Measurements from ENCODE around the gene ESYT2. TPM values are rescaled to one million over a fixed set of nuclear protein-coding genes. Genes with fewer than 3 reads are reported as not detected.
A peak's percentile ranks its signal among the peaks of the same experiment; 100 is the strongest.

The ESYT2 gene
- total RNA-seq, 2 experiments from 2014 or later, result 52.1 to 52.5 TPM

- Mint-ChIP-seq H3K27me3 (no peaks in the 10 kb centered on the region), H3K27ac (peak overlapping the region; percentile 34), H3K4me3 (no peak overlapping the region), H3K9me3 (no peaks in the 10 kb centered on the region), H3K4me1 (no peaks in the 10 kb centered on the region), H3K36me3 (peaks cover 12% of the 10 kb centered on the region)
- DNase-seq, result no peak
Measured at GRCh38 chr7:158745057-158745715, 84.1 kb downstream of the ESYT2 start.

DNA sequence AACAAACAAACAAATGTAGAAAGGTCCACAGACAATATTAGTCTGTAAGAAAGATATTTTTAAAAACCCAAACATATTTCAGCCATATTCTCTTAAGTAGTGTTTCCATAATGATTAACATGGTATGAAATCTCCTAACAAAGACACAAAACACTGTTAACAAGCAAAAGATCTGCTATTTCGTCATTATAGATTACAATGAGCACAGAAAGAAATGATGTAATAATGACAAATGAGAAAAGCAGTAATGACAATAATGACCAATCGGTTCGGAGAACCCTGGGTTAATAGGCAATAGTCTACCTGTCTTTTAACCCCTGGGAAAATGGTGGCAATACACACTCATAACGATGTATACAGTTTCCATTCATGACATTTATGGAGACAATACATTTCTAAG is 85.2 kb downstream of the ESYT2 start:
- no peaks in the 10 kb centered on the region for H3K9me3 Mint-ChIP-seq
- H3K4me1 Mint-ChIP-seq, result no peaks in the 10 kb centered on the region
- no peak for DNase-seq
- H3K36me3 Mint-ChIP-seq, result peaks cover 12% of the 10 kb centered on the region
- no peak overlapping the region for H3K4me3 Mint-ChIP-seq
- H3K27ac Mint-ChIP-seq, result no peak overlapping the region
- H3K27me3 Mint-ChIP-seq, result no peaks in the 10 kb centered on the region

- H3K27me3 Mint-ChIP-seq, result no peaks in the 10 kb centered on the region
- H3K27ac Mint-ChIP-seq, result peak overlapping the region; percentile 54
- no peak overlapping the region for H3K4me3 Mint-ChIP-seq
- H3K9me3 Mint-ChIP-seq, result no peaks in the 10 kb centered on the region
- H3K4me1 Mint-ChIP-seq, result no peaks in the 10 kb centered on the region
- no peak for DNase-seq
- peaks cover 12% of the 10 kb centered on the region for H3K36me3 Mint-ChIP-seq
Measured at GRCh38 chr7:158743219-158743618, 86.1 kb downstream of the ESYT2 start.

GRCh38 chr7:158742065-158742821 is 87.1 kb downstream of the ESYT2 start:
- Mint-ChIP-seq H3K27me3 (no peaks in the 10 kb centered on the region), H3K36me3 (peaks cover 7% of the 10 kb centered on the region), H3K27ac (no peak overlapping the region)

DNA sequence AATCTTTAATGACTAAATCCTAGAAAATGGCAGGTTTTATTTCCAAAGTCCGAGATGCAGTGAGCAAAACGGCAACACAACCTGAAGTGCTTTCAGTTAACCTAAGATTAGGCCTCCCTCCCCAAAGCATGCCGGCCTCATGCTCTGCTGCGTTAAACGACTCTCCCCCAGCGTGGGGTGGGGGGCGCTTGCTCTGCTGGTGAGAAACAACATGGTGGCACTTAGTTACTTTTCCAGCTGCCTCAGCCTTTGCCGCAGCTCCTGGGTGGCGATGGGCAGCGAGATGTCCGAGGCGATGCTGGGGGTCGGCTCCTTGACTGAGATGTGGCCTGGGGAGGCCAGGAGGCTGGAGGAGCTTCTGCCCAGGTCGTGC is 88.0 kb downstream of the ESYT2 start:
- Mint-ChIP-seq H3K9me3 (no peaks in the 10 kb centered on the region), H3K4me3 (no peak overlapping the region), H3K36me3 (peaks cover 6% of the 10 kb centered on the region), H3K4me1 (no peaks in the 10 kb centered on the region), H3K27ac (no peak overlapping the region), H3K27me3 (no peaks in the 10 kb centered on the region)
- DNase-seq, result no peak

More at GRCh38 chr7:158742065-158742821, 87.1 kb downstream of the ESYT2 start:
- Mint-ChIP-seq H3K4me1 (no peaks in the 10 kb centered on the region), H3K9me3 (no peaks in the 10 kb centered on the region), H3K4me3 (no peak overlapping the region)
- no peak for DNase-seq

DNA sequence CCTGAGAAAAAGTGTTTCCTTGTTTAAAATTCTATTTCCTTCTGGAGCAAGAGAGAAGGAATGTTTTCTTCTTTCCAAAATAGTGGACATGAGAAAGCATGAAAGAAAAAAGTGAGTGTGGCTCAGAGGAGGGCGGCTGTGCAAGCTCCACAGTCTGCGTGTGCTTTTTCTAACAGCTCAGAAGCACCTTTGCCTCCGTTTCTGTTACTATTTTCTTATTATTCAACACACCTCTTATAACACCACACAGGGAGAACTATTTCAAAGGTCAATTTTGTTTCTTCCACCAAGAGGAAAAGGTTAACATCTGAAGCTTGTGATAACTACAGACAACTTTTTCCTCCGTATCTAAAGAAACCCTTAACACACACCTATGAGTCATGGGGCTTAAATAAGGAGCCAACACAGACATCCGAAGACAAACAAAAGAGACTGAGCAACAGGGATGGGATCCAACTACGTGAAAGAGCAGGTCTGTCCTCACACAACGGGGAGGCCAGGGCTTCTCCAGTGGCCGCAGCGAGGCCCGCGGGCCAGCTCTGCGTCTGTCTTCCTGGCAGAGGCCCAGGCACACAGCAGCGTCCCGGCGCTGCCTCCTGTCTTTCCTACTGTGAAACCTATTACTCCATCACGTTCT is 88.5 kb downstream of the ESYT2 start:
- Mint-ChIP-seq H3K4me3 (no peak overlapping the region), H3K27ac (peak overlapping the region; percentile 17), H3K27me3 (no peaks in the 10 kb centered on the region), H3K9me3 (no peaks in the 10 kb centered on the region), H3K4me1 (no peaks in the 10 kb centered on the region), H3K36me3 (peaks cover 3% of the 10 kb centered on the region)
- DNase-seq, result no peak

DNA sequence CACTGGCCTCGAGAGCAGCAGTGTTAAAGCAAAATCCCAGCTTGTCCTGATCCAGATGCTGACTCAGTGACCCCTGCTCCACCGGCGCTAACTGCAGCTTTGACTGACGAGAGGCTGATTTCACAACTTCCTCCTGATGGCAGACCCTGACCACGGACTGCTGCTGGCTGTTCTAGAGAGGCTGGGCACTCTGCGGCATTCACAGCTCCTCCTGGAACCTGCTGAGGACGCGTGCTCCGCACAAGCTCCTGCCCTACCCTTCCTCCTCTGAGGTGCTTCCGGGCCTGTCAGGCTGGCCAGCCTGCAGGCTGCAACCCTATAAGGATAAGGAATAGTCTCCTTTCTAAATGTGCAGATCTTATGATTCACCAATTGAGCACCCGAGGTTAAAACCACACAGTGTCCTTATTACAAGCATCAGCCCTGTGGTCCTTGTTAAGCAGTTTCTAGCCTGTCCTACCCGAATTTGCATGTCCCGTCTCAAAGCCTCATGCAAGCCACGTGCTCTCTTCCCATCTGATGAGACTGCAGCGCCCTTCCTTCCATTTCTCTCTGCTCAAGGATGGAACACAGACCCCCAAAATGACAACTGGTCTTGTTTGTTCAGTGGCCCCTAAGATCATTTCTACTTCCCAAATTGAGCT is 89.2 kb downstream of the ESYT2 start:
- Mint-ChIP-seq H3K4me3 (no peak overlapping the region), H3K27ac (peak overlapping the region; percentile 29), H3K9me3 (no peaks in the 10 kb centered on the region), H3K4me1 (peaks cover 2% of the 10 kb centered on the region), H3K36me3 (peaks cover 3% of the 10 kb centered on the region), H3K27me3 (no peaks in the 10 kb centered on the region)
- DNase-seq, result no peak

DNA sequence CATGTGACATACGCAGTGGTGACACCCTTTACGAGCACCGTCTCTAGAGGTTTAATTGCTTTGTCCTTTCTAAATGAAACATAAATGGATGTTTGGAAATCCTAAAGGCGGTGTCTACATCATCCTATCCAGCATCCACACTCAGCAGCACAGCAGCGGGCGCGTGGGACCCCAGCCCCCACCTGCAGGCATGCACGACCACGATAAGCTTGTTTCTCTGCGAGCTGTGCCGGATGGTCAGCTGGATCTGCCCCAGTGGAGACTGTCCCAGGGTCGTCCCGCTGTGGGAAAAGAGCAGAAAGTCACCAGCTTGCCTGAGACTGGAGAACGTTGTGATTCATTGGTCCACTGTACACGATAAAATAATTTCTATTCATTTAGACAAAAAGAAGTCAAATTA is 90.5 kb downstream of the ESYT2 start:
- H3K4me1 Mint-ChIP-seq, result peaks cover 2% of the 10 kb centered on the region
- no peak overlapping the region for H3K27ac Mint-ChIP-seq
- H3K9me3 Mint-ChIP-seq, result no peaks in the 10 kb centered on the region
- no peak for DNase-seq
- H3K27me3 Mint-ChIP-seq, result no peaks in the 10 kb centered on the region
- H3K36me3 Mint-ChIP-seq, result peaks cover 8% of the 10 kb centered on the region
- no peak overlapping the region for H3K4me3 Mint-ChIP-seq

- Mint-ChIP-seq H3K27ac (no peak overlapping the region), H3K4me3 (no peak overlapping the region), H3K4me1 (peaks cover 2% of the 10 kb centered on the region), H3K9me3 (no peaks in the 10 kb centered on the region), H3K27me3 (no peaks in the 10 kb centered on the region), H3K36me3 (peaks cover 8% of the 10 kb centered on the region)
- DNase-seq, result no peak
Measured at GRCh38 chr7:158737064-158737695, 92.1 kb downstream of the ESYT2 start.

GRCh38 chr7:158735935-158736334 is 93.4 kb downstream of the ESYT2 start:
- Mint-ChIP-seq H3K4me1 (peaks cover 2% of the 10 kb centered on the region), H3K4me3 (no peak overlapping the region), H3K27ac (peak overlapping the region; percentile 29), H3K36me3 (peaks cover 8% of the 10 kb centered on the region), H3K9me3 (no peaks in the 10 kb centered on the region), H3K27me3 (no peaks in the 10 kb centered on the region)
- DNase-seq, result no peak

GRCh38 chr7:158734861-158735260 is 94.4 kb downstream of the ESYT2 start:
- Mint-ChIP-seq H3K27ac (peak overlapping the region; percentile 36), H3K4me1 (peaks cover 2% of the 10 kb centered on the region), H3K36me3 (peaks cover 11% of the 10 kb centered on the region), H3K4me3 (no peak overlapping the region), H3K27me3 (no peaks in the 10 kb centered on the region), H3K9me3 (no peaks in the 10 kb centered on the region)
- no peak for DNase-seq

- Mint-ChIP-seq H3K4me1 (peaks cover 2% of the 10 kb centered on the region), H3K27me3 (no peaks in the 10 kb centered on the region), H3K27ac (no peak overlapping the region), H3K4me3 (no peak overlapping the region), H3K9me3 (no peaks in the 10 kb centered on the region), H3K36me3 (peaks cover 13% of the 10 kb centered on the region)
- DNase-seq, result no peak
Measured at GRCh38 chr7:158733775-158734494, 95.4 kb downstream of the ESYT2 start.

GRCh38 chr7:158733220-158733519 is 96.1 kb downstream of the ESYT2 start:
- DNase-seq, result no peak
- peaks cover 15% of the 10 kb centered on the region for H3K36me3 Mint-ChIP-seq
- H3K4me1 Mint-ChIP-seq, result peaks cover 2% of the 10 kb centered on the region
- no peaks in the 10 kb centered on the region for H3K9me3 Mint-ChIP-seq
- H3K27ac Mint-ChIP-seq, result no peak overlapping the region
- H3K4me3 Mint-ChIP-seq, result no peak overlapping the region
- H3K27me3 Mint-ChIP-seq, result no peaks in the 10 kb centered on the region

DNA sequence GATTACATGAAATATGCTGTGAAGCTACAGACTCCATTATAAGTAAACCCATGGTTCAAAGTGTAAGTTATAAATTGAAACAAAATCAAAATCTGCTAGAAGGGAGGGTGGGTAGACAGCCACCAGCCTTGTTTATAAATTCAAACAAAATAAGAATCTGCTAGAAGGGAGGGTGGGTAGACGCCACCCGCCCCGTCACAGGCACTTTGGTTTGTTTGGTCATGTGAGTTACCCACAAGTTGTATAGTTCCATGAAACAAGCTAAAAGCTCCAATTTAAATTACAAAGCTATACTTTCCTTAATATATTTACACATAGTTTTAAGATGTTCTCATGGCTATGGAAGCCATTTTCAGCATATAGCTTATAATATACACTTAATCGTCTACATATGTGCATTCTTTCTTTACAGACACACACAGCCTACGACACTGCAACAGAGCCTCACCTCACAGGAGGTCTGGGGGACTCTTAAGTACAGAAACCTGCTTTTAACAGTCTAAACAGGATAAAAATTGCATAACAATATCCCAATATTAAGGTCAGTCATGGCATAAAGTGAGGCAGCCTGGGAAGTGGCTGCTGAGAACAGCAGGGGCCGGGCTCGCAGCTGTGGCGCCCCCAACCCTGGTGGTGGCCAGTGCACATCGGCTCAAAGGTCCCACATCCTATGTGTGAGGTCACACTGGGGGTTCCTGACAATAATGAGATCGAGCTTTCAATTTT is 96.7 kb downstream of the ESYT2 start:
- H3K9me3 Mint-ChIP-seq, result no peaks in the 10 kb centered on the region
- peaks cover 2% of the 10 kb centered on the region for H3K4me1 Mint-ChIP-seq
- H3K27me3 Mint-ChIP-seq, result no peaks in the 10 kb centered on the region
- peaks cover 15% of the 10 kb centered on the region for H3K36me3 Mint-ChIP-seq
- H3K27ac Mint-ChIP-seq, result no peak overlapping the region
- H3K4me3 Mint-ChIP-seq, result no peak overlapping the region
- DNase-seq, result no peak
